Fibroblast of mammary gland (primary cell): ENCODE data around the gene DNAJC6.
"Not testable (repeated sequence)": the region's sequence is repeated elsewhere in the genome, so short reads cannot be mapped to it uniquely, and the experiment has no call there.

ENCODE experiments used
- DNase-seq: peaks from one replicate; pipeline ENCODE4 v3.0.0-alpha.2; 2010; ENCODE audit warnings: low read depth
- H3K4me3 ChIP-seq: 2 replicates; pipeline ENCODE4 v1.5.1; 2011; ENCODE audit warnings: low read depth, mild to moderate bottlenecking, low read length, moderate library complexity; ENCODE audit not compliant: control insufficient read depth
- TF ChIP-seq, protein P1 (sequence below): conservative IDR thresholded peaks from 2 replicates; pipeline ENCODE4 v1.5.1; 2011; ENCODE audit warnings: low read depth, low read length, inconsistent platforms; ENCODE audit not compliant: control insufficient read depth, insufficient read depth

Gene DNAJC6

DNA sequence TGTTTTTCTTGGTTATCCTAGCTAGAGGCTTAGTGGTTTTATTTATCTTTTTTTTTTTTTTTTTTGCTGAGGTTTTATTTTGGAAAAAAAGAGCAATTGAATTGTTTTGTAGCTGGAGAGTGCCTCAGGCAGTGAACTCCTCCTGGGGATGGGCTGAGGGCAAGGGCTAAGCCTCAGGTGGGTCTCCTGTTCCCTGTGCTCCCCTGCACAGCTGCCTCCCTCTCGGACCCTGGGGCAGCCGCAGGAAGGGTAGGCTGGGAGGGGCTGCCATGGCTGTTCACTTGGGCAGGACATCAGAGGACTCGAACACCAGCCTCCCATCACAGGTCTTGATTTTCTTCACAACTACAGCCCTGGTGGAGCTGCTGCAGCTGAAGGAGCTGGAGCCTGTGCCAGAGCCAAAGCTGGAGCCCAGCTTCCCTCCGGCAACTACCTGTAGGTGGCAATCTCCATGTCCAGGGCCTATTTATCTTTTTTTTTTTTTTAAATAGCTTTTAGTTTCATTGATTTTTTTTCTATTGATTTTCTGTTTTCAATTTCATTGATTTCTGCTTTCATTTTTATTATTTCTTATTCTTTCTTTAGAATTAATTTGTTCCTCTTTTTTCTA is 140.0 kb downstream of the DNAJC6 start:
- no peak overlapping the region for H3K4me3 ChIP-seq
- no peak for DNase-seq
- TF ChIP-seq, protein P1, sequence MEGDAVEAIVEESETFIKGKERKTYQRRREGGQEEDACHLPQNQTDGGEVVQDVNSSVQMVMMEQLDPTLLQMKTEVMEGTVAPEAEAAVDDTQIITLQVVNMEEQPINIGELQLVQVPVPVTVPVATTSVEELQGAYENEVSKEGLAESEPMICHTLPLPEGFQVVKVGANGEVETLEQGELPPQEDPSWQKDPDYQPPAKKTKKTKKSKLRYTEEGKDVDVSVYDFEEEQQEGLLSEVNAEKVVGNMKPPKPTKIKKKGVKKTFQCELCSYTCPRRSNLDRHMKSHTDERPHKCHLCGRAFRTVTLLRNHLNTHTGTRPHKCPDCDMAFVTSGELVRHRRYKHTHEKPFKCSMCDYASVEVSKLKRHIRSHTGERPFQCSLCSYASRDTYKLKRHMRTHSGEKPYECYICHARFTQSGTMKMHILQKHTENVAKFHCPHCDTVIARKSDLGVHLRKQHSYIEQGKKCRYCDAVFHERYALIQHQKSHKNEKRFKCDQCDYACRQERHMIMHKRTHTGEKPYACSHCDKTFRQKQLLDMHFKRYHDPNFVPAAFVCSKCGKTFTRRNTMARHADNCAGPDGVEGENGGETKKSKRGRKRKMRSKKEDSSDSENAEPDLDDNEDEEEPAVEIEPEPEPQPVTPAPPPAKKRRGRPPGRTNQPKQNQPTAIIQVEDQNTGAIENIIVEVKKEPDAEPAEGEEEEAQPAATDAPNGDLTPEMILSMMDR = no peak

DNA sequence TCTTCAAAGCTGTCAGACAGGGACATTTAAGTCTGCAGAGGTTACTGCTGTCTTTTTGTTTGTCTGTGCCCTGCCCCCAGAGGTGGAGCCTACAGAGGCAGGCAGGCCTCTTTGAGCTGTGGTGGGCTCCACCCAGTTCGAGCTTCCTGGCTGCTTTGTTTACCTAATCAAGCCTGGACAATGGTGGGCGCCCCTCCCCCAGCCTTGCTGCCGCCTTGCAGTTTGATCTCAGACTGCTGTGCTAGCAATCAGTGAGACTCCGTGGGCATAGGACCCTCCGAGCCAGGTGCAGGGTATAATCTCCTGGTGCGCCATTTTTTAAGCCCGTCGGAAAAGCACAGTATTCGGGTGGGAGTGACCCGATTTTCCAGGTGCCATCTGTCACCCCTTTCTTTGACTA is 146.3 kb downstream of the DNAJC6 start:
- DNase-seq = not testable (repeated sequence)

DNA sequence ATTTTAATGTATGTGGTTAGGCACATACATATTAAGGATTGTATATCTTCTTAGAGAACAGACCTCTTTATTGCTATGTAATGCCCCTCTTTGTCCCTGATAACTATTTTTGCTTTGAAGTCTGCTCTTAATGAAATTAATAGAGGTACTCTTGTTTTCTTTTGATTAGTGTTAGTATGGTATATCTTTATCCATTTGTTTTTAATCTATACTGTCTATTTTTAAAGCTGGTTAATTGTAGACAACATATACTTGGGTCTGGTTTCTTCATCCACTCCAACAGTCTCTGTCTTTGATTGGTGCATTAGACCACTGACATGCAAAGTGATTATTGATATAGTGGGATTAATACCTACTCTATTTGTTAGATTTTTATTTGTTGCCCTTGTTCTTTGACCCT is 147.1 kb downstream of the DNAJC6 start:
- H3K4me3 ChIP-seq = no peak overlapping the region
- TF ChIP-seq, protein P1 = no peak
- DNase-seq = no peak

More for the DNA sequence above, 146.3 kb downstream of the DNAJC6 start:
- not testable (repeated sequence) for H3K4me3 ChIP-seq

DNA sequence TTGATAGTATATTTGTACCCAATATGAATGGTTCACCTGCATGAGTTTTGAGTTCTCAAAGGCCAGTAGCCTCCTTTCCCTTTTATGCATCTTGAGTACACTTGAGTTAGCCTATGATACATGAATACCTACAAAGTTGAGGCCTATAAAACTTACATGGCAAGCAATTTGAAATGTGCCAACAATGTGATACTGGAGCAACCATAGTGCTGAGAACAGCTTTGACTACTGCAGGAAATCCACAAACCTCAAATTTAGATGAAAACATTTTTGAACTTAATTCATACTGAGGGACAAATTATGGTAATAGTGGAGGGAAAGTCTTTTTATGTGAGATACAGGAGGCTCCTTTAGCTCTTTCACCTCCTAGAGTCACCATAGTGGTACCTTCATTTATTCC is 148.5 kb downstream of the DNAJC6 start:
- DNase-seq = no peak
- no peak overlapping the region for H3K4me3 ChIP-seq
- TF ChIP-seq, protein P1 = no peak

DNA sequence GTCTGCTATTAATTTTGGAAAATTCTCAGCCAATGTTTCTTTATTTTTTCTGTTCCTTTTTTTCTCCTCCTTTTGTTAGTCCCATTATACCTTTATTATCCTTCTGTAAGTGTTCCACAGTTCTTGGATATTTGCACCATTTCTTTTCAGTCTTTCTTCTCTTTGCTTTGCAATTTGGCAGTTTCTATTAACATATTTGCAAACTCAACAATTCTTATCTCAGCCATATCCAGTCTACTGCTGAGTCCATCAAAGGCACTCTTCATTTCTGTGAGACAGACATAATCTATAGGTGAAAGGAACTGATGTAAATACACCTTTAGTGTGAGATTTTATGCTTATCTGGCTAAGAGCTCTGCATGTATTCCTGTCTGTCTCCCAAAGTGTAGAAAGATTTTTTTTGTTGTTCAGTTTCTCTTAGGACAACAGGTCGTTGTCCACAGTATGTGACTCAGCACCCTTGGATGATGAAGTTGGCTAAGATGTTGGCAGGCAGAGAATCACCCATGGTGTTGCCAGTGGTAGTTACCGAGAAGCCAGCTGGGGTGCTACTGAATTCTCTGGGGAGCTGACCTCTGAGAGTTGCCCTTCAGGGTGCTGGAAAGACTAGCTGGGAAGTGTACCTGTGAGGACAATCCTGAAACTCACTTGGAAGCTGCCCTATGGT is 149.5 kb downstream of the DNAJC6 start:
- DNase-seq = peak; percentile 54
- no peak overlapping the region for H3K4me3 ChIP-seq
- TF ChIP-seq, protein P1 = no peak

DNA sequence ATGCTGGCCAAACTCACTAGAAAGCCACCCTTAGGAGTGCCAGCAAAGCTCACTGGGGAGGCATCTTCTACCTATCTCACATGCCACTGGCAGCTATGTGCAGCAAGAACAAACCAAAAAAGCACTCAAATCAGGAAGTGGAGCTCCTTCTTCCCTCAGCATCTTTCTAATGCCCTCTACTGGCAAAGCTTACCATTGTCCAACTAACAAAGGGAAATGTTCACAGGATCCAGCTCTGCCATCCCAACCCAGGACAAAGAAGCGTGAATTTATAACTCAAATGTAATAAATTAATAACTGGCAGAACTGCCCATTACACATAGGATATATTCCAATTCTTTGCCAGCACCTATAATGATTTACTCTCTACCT is 150.0 kb downstream of the DNAJC6 start:
- TF ChIP-seq, protein P1 = peak; percentile 75
- no peak overlapping the region for H3K4me3 ChIP-seq
- DNase-seq = peak; percentile 54
